Trophoblast cell (in vitro differentiated cells and primary cell): ENCODE data around the gene NR1D1.

ENCODE experiments used
- DNase-seq, 2 donors: peaks; one replicate each; pipeline ENCODE4 v3.0.0-alpha.2; 2016
- H2AFZ ChIP-seq: 2 replicates; pipeline ENCODE4 v1.6.1; 2013; ENCODE audit warnings: low read length, moderate library complexity, mild to moderate bottlenecking; ENCODE audit not compliant: insufficient read depth, poor library complexity
- H2AK5ac ChIP-seq: 2 replicates; pipeline ENCODE4 v1.6.1; 2013; ENCODE audit warnings: mild to moderate bottlenecking, low read length
- H2BK120ac ChIP-seq: 2 replicates; pipeline ENCODE4 v1.6.1; 2013; ENCODE audit warnings: low read length, mild to moderate bottlenecking, moderate library complexity; ENCODE audit not compliant: insufficient read depth, poor library complexity
- H2BK12ac ChIP-seq: 2 replicates; pipeline ENCODE4 v1.6.1; 2013; ENCODE audit warnings: mild to moderate bottlenecking, low read length, moderate library complexity
- H2BK5ac ChIP-seq: 2 replicates; pipeline ENCODE4 v1.6.1; 2013; ENCODE audit warnings: low read length, low read depth, moderate library complexity, mild to moderate bottlenecking; ENCODE audit not compliant: poor library complexity
- H3K14ac ChIP-seq: 2 replicates; pipeline ENCODE4 v1.6.1; 2013; ENCODE audit warnings: mild to moderate bottlenecking, low read length
- H3K18ac ChIP-seq: 2 replicates; pipeline ENCODE4 v1.6.1; 2013; ENCODE audit warnings: mild to moderate bottlenecking, low read length
- H3K23ac ChIP-seq: 2 replicates; pipeline ENCODE4 v1.6.1; 2013; ENCODE audit warnings: low read length
- H3K27ac ChIP-seq: 2 replicates; pipeline ENCODE4 v1.5.1; 2013; ENCODE audit warnings: low read depth, mild to moderate bottlenecking, inconsistent platforms, low read length, moderate library complexity
- H3K27me3 ChIP-seq: 2 replicates; pipeline ENCODE4 v1.6.1; 2013; ENCODE audit warnings: inconsistent platforms, mild to moderate bottlenecking, low read length, moderate library complexity; ENCODE audit not compliant: insufficient read depth
- H3K36me3 ChIP-seq, 2 experiments: 1 replicate in 1 of 2; 2 replicates in 1 of 2; pipeline ENCODE4 v1.6.1; 2013; ENCODE audit warnings: low read length in 2 of 2, mild to moderate bottlenecking in 2 of 2, moderate library complexity in 1 of 2; ENCODE audit not compliant: insufficient read depth in 2 of 2, control insufficient read depth in 1 of 2
- H3K4ac ChIP-seq: 2 replicates; pipeline ENCODE4 v1.6.1; 2013; ENCODE audit warnings: low read depth, mild to moderate bottlenecking, low read length, moderate library complexity
- H3K4me1 ChIP-seq, 2 experiments: 1 replicate in 1 of 2; 2 replicates in 1 of 2; pipeline ENCODE4 v1.6.1; 2013; ENCODE audit warnings: low read length in 2 of 2, mild to moderate bottlenecking in 2 of 2, moderate library complexity in 1 of 2; ENCODE audit not compliant: insufficient read depth in 2 of 2, control insufficient read depth in 1 of 2
- H3K4me2 ChIP-seq: 2 replicates; pipeline ENCODE4 v1.6.1; 2013; ENCODE audit warnings: inconsistent platforms, mild to moderate bottlenecking, low read length, moderate library complexity
- H3K4me3 ChIP-seq: 2 replicates; pipeline ENCODE4 v1.5.1; 2013; ENCODE audit warnings: mild to moderate bottlenecking, low read depth, low read length, inconsistent platforms
- H3K79me1 ChIP-seq: one replicate; pipeline ENCODE4 v1.6.1; 2013; ENCODE audit warnings: low read length
- H3K79me2 ChIP-seq: 2 replicates; pipeline ENCODE4 v1.6.1; 2013; ENCODE audit warnings: low read length, mild to moderate bottlenecking; ENCODE audit not compliant: control insufficient read depth, insufficient read depth, poor library complexity
- H3K9ac ChIP-seq: 2 replicates; pipeline ENCODE4 v1.6.1; 2013; ENCODE audit warnings: mild to moderate bottlenecking, low read length
- H3K9me3 ChIP-seq: 2 replicates; pipeline ENCODE4 v1.6.1; 2013; ENCODE audit warnings: low read depth, mild to moderate bottlenecking, control low read depth, inconsistent platforms, low read length; ENCODE audit not compliant: insufficient read depth
- H4K12ac ChIP-seq: 2 replicates; pipeline ENCODE4 v1.6.1; 2013; ENCODE audit warnings: low read depth, mild to moderate bottlenecking, low read length, moderate library complexity
- H4K8ac ChIP-seq: 2 replicates; pipeline ENCODE4 v1.6.1; 2013; ENCODE audit warnings: low read depth, mild to moderate bottlenecking, low read length, moderate library complexity
- H4K91ac ChIP-seq: one replicate; pipeline ENCODE4 v1.6.1; 2013; ENCODE audit warnings: low read depth, mild to moderate bottlenecking, low read length, moderate library complexity
- WGBS: extraction: QIAGEN DNeasy Blood & Tissue Kit; methylation state at CpG from one replicate; pipeline ENCODE4 v1.1.7; 2013; ENCODE audit warnings: missing lambda C conversion rate; ENCODE audit not compliant: insufficient read length, insufficient coverage; ENCODE audit errors: extremely low coverage; 5-methylcytosine and 5-hydroxymethylcytosine counted together

Gene NR1D1

GRCh38 chr17:40098846-40099618, 1.4 kb downstream of the NR1D1 start:
- Histone ChIP-seq H2BK12ac (no peak overlapping the region), H2BK5ac (no peak overlapping the region), H3K79me2 (no peaks in the 10 kb centered on the region), H3K36me3 (peaks cover 3 to 6% of the 10 kb centered on the region in 2 experiments), H3K9ac (no peak overlapping the region), H3K14ac (peak overlapping the region; percentile 36), H3K4me2 (peak overlapping the region; percentile 86), H4K91ac (peak overlapping the region; percentile 86), H3K23ac (no peak overlapping the region), H3K9me3 (peaks cover 4% of the 10 kb centered on the region), H4K8ac (peak overlapping the region; percentile 48), H3K4ac (peak overlapping the region; percentile 29), H2AFZ (peak overlapping the region; percentile 19), H3K4me1 (peaks cover 21 to 34% of the 10 kb centered on the region in 2 experiments), H2BK120ac (peak overlapping the region; percentile 56), H4K12ac (no peak overlapping the region), H2AK5ac (peak overlapping the region; percentile 42), H3K27me3 (no peaks in the 10 kb centered on the region), H3K18ac (no peak overlapping the region), H3K4me3 (peak overlapping the region; percentile 26), H3K79me1 (peaks cover 11% of the 10 kb centered on the region), H3K27ac (no peak overlapping the region)
- DNase-seq: peak; percentile 94 to 97
- whole genome bisulfite sequencing: no CpG with 5 or more reads among the region's 52 CpGs

DNA sequence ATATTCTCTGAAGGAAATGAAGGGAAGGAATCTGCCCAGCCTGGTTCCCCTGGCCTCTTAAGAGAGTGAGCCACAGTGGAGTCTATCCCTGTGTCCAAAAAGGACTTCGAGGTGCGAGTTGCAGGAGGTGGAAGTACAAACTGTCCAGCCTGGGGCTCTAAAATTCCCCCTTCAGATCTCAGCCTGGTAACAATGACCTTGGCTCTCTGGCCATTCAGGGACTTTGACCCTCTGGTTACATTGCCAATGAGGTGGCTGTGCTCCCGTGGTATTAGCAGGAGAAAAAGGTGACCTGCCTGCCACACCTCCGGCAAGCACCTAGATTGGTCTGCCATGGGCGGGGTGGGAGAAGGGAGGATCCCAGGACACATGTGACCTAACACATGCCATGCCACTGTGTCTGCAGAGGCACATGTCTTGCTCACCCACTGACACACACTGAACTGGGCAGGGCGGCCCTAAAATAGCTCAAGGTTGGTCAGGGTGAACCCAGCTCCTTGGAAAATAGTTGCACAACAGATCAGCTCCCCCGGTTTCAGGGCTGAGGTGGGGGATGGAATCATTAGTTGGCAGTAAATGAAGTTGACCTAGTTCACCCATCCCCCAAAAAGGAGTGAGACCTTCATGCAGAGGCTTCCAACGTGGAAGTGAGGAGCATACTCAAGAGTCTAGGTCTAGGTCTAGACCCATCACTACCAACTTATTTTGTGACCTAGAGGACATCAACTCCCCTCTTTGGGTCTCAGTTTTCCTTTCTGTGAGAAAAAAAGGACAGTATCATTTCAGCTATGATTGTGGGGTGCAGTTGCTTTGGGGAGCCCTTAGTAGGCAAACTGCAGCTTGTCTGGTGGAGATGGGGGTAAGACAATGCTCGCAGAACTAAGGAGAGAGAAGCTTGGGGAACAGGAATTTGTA, 2.2 kb downstream of the NR1D1 start:
- DNase-seq: no peak
- H2AFZ ChIP-seq: no peak overlapping the region
- peaks cover 11 to 12% of the 10 kb centered on the region in 2 experiments for H3K36me3 ChIP-seq
- H4K12ac ChIP-seq: no peak overlapping the region
- H3K79me1 ChIP-seq: peaks cover 11% of the 10 kb centered on the region
- peak overlapping the region; percentile 48 for H4K8ac ChIP-seq
- H2BK5ac ChIP-seq: no peak overlapping the region
- peak overlapping the region; percentile 56 for H2BK120ac ChIP-seq
- no peaks in the 10 kb centered on the region for H3K79me2 ChIP-seq
- H3K4me3 ChIP-seq: no peak overlapping the region
- H3K9ac ChIP-seq: no peak overlapping the region
- H3K4me2 ChIP-seq: peak overlapping the region; percentile 7
- no peak overlapping the region for H3K18ac ChIP-seq
- H3K14ac ChIP-seq: peak overlapping the region; percentile 36
- no peak overlapping the region for H3K23ac ChIP-seq
- H2AK5ac ChIP-seq: peak overlapping the region; percentile 42
- H4K91ac ChIP-seq: peak overlapping the region; percentile 86
- H3K9me3 ChIP-seq: peaks cover 4% of the 10 kb centered on the region
- H3K4me1 ChIP-seq: peaks cover 20 to 34% of the 10 kb centered on the region in 2 experiments
- WGBS: no CpG with 5 or more reads among the region's 9 CpGs
- no peaks in the 10 kb centered on the region for H3K27me3 ChIP-seq
- peak overlapping the region; percentile 53 for H2BK12ac ChIP-seq
- no peak overlapping the region for H3K27ac ChIP-seq
- peak overlapping the region; percentile 29 for H3K4ac ChIP-seq

GRCh38 chr17:40097087-40097486, 3.3 kb downstream of the NR1D1 start:
- H3K79me1 ChIP-seq: peaks cover 11% of the 10 kb centered on the region
- no peak for DNase-seq
- no peak overlapping the region for H3K4me2 ChIP-seq
- H3K4me3 ChIP-seq: no peak overlapping the region
- peaks cover 18 to 32% of the 10 kb centered on the region in 2 experiments for H3K4me1 ChIP-seq
- no peak overlapping the region for H3K14ac ChIP-seq
- WGBS: no CpG with 5 or more reads among the region's 10 CpGs
- H3K79me2 ChIP-seq: no peaks in the 10 kb centered on the region
- H2AFZ ChIP-seq: no peak overlapping the region
- H2BK120ac ChIP-seq: no peak overlapping the region
- no peak overlapping the region for H4K12ac ChIP-seq
- H3K23ac ChIP-seq: no peak overlapping the region
- H3K9me3 ChIP-seq: peaks cover 2% of the 10 kb centered on the region
- peaks cover 13% of the 10 kb centered on the region in 2 experiments for H3K36me3 ChIP-seq
- no peak overlapping the region for H3K4ac ChIP-seq
- H4K91ac ChIP-seq: no peak overlapping the region
- H4K8ac ChIP-seq: no peak overlapping the region
- no peak overlapping the region for H2BK5ac ChIP-seq
- no peak overlapping the region for H3K18ac ChIP-seq
- H3K9ac ChIP-seq: no peak overlapping the region
- no peak overlapping the region for H2AK5ac ChIP-seq
- no peaks in the 10 kb centered on the region for H3K27me3 ChIP-seq
- H3K27ac ChIP-seq: no peak overlapping the region
- H2BK12ac ChIP-seq: no peak overlapping the region

DNA sequence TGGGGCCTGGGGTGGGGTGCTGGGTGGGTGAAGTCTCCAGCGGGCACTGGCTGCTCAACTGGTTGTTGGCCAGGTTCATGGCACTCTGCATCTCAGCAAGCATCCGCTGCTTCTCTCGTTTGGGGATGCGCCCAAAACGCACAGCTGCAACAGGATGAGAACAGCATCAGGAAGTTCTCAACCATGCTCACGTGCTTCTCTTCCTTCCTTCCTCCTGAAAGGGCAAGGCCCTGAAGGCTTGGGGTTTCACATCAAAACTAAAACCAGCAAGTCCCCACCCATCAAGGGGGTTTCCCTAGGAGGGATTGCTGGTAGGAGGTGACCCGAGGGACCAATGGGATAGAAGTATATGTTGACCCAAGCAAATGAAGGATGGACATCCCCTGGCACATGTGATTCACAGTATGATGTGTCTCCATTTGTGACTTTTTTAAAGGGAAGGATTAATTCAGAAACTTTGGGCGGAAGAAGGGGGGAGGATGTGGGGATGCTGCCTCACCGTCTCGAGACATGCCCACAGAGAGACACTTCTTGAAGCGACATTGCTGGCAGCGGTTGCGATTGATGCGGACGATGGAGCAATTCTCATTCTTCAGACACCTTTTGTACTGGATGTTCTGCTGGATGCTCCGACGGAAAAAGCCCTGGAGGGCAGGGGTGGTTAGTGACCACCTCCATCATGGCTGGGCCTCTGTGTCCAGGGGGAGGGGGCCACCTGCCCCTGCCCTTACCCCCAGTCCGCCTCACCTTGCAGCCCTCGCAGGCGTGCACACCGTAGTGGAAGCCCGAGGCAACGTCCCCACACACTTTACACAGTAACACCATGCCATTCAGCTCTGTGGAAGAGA, 4.2 kb downstream of the NR1D1 start:
- Histone ChIP-seq H2BK120ac (no peak overlapping the region), H3K9ac (no peak overlapping the region), H2BK5ac (no peak overlapping the region), H4K12ac (no peak overlapping the region), H3K14ac (no peak overlapping the region), H2AFZ (no peak overlapping the region), H2BK12ac (no peak overlapping the region), H3K36me3 (peaks cover 13% of the 10 kb centered on the region in 2 experiments), H3K4me1 (peaks cover 18 to 30% of the 10 kb centered on the region in 2 experiments), H3K4me2 (no peak overlapping the region), H3K23ac (no peak overlapping the region), H3K79me2 (no peaks in the 10 kb centered on the region), H3K27ac (no peak overlapping the region), H3K18ac (no peak overlapping the region), H3K4me3 (no peak overlapping the region), H3K79me1 (peaks cover 11% of the 10 kb centered on the region), H4K91ac (no peak overlapping the region), H3K4ac (no peak overlapping the region), H3K9me3 (peaks cover 2% of the 10 kb centered on the region), H2AK5ac (no peak overlapping the region), H4K8ac (no peak overlapping the region), H3K27me3 (no peaks in the 10 kb centered on the region)
- peak; percentile 41 to 42 for DNase-seq
- WGBS: no CpG with 5 or more reads among the region's 23 CpGs
